ENCODE measurements around the gene ANKS1B.

DNA sequence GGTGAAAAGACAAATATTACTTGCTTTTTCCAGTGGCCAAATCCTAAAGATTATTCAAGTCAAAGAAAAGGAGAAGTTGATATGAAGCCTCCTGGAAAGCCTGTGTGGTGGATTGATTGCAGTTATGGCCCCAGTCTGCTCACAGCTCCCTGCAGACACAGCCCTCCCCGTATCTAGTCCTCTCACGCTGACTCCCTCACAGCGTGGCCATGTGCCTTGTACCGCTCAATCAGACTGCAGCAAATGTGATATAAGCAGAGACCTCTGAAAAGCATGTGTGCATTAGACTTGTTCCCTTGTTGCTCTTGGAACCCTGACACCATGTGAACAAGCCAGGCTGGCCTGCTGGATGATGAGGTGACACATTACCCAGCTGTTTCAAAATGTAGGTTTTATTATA lies 735.2 kb downstream of the ANKS1B start:
- TF ChIP-seq POLR2A (IDR thresholded peaks at IDR 0.05; ENCODE audit: low read length) = no peak
- no peak for TF ChIP-seq GATA1 (IDR thresholded peaks at IDR 0.05; ENCODE audit: low read depth, low read length)

All from erythroblast (primary cell).